ENCODE measurements around the gene NEMP2.

NEMP2 gene

GRCh38 chr2:190553254-190553653 lies 18.7 kb upstream of the NEMP2 start:
- ATAC-seq, result no peak

GRCh38 chr2:190551928-190552327 lies 17.4 kb upstream of the NEMP2 start:
- no peak for ATAC-seq

GRCh38 chr2:190550137-190550536 lies 15.6 kb upstream of the NEMP2 start:
- no peak for ATAC-seq

GRCh38 chr2:190547886-190548285 lies 13.4 kb upstream of the NEMP2 start:
- no peak for ATAC-seq

GRCh38 chr2:190546734-190547133 lies 12.2 kb upstream of the NEMP2 start:
- no peak for ATAC-seq

GRCh38 chr2:190545555-190546385 lies 11.2 kb upstream of the NEMP2 start:
- ATAC-seq, result no peak

GRCh38 chr2:190545093-190545492 lies 10.6 kb upstream of the NEMP2 start:
- ATAC-seq, result no peak

GRCh38 chr2:190540048-190540447 lies 5.5 kb upstream of the NEMP2 start:
- no peak for ATAC-seq

GRCh38 chr2:190538201-190538600 lies 3.7 kb upstream of the NEMP2 start:
- no peak for ATAC-seq

GRCh38 chr2:190537765-190538164 lies 3.2 kb upstream of the NEMP2 start:
- no peak for ATAC-seq

- no peak for ATAC-seq
Observed at GRCh38 chr2:190535586-190535985, 1.1 kb upstream of the NEMP2 start.

- no peak for ATAC-seq
Observed at GRCh38 chr2:190535121-190535439, 558 bp upstream of the NEMP2 start.

GRCh38 chr2:190533968-190534309 lies 583 bp downstream of the NEMP2 start:
- peak; percentile 33 to 40 for ATAC-seq

GRCh38 chr2:190533175-190533967 lies 1.2 kb downstream of the NEMP2 start:
- ATAC-seq, result no peak

- ATAC-seq, result no peak
Observed at GRCh38 chr2:190532581-190532980, 1.9 kb downstream of the NEMP2 start.

GRCh38 chr2:190530248-190530900 lies 4.1 kb downstream of the NEMP2 start:
- no peak for ATAC-seq

GRCh38 chr2:190529486-190530247 lies 4.9 kb downstream of the NEMP2 start:
- peak in 1 of 2 donors; percentile 9 for ATAC-seq

- no peak for ATAC-seq
Observed at GRCh38 chr2:190528521-190529001, 6.0 kb downstream of the NEMP2 start.

GRCh38 chr2:190527918-190528317 lies 6.6 kb downstream of the NEMP2 start:
- no peak for ATAC-seq

- no peak for ATAC-seq
Observed at GRCh38 chr2:190527214-190527613, 7.3 kb downstream of the NEMP2 start.

- ATAC-seq, result no peak
Observed at GRCh38 chr2:190526105-190526750, 8.3 kb downstream of the NEMP2 start.

- ATAC-seq, result no peak
Observed at GRCh38 chr2:190524928-190525327, 9.6 kb downstream of the NEMP2 start.
